Measurements from ENCODE around the gene FAXC.
A peak's percentile ranks its signal among the peaks of the same experiment; 100 is the strongest.

FAXC gene

GRCh38 chr6:99349171-99350141, at the start of gene FAXC:
Gene FAXC (minus strand): TSS chr6:99349674. CDS start chr6:99349372, 302 bp downstream.
- DNase-seq, result peak in 32 of 56 donors; percentile 5 to 75 (median 38)

GRCh38 chr6:99397287-99397686, 47.8 kb upstream of the FAXC start:
- DNase-seq, result no peak

GRCh38 chr6:99393698-99394531, 44.4 kb upstream of the FAXC start, which contains the start of gene COQ3:
Gene COQ3 (minus strand): TSS chr6:99394195. CDS start chr6:99394179, 16 bp downstream.
- peak in 54 of 56 donors; percentile 16 to 84 (median 62) for DNase-seq

GRCh38 chr6:99393366-99393697, 43.9 kb upstream of the FAXC start:
- DNase-seq, result no peak

GRCh38 chr6:99390896-99391295, 41.4 kb upstream of the FAXC start:
- no peak for DNase-seq

- no peak for DNase-seq
These were observed 35.0 kb upstream of the FAXC start for GRCh38 chr6:99384507-99384906.

- DNase-seq, result no peak
These were observed 29.2 kb upstream of the FAXC start for GRCh38 chr6:99378636-99379035.

GRCh38 chr6:99369533-99369932, 20.1 kb upstream of the FAXC start:
- DNase-seq, result no peak

GRCh38 chr6:99366852-99367251, 17.4 kb upstream of the FAXC start:
- DNase-seq, result no peak

GRCh38 chr6:99364026-99364425, 14.6 kb upstream of the FAXC start:
- no peak for DNase-seq

GRCh38 chr6:99362678-99363268, 13.3 kb upstream of the FAXC start:
- DNase-seq, result no peak

GRCh38 chr6:99359800-99360199, 10.3 kb upstream of the FAXC start:
- no peak for DNase-seq

GRCh38 chr6:99356641-99357040, 7.2 kb upstream of the FAXC start:
- DNase-seq, result no peak

GRCh38 chr6:99354983-99355382, 5.5 kb upstream of the FAXC start:
- no peak for DNase-seq

- no peak for DNase-seq
These were observed 3.7 kb upstream of the FAXC start for GRCh38 chr6:99353126-99353525.

- DNase-seq, result peak in 10 of 56 donors; percentile 2 to 32 (median 8)
These were observed 1.1 kb upstream of the FAXC start for GRCh38 chr6:99350573-99350972.

- peak in 4 of 56 donors; percentile 6 to 34 (median 13) for DNase-seq
These were observed 945 bp downstream of the FAXC start for GRCh38 chr6:99348288-99349170.

- no peak for DNase-seq
These were observed 1.7 kb downstream of the FAXC start for GRCh38 chr6:99347804-99348203.

GRCh38 chr6:99346595-99346994, 2.9 kb downstream of the FAXC start:
- DNase-seq, result no peak

- no peak for DNase-seq
These were observed 4.3 kb downstream of the FAXC start for GRCh38 chr6:99345164-99345563.

- DNase-seq, result no peak
These were observed 5.2 kb downstream of the FAXC start for GRCh38 chr6:99344289-99344688.
